HG02973 (cell line): ENCODE measurements around the gene HLTF.

Source experiments
- ATAC-seq: cut with Tn5 transposase; IDR thresholded peaks from one replicate; pipeline ENCODE4 v1.9.1; 2021; ENCODE audit warnings: moderate library complexity; ENCODE audit not compliant: unreplicated experiment

The HLTF gene

DNA sequence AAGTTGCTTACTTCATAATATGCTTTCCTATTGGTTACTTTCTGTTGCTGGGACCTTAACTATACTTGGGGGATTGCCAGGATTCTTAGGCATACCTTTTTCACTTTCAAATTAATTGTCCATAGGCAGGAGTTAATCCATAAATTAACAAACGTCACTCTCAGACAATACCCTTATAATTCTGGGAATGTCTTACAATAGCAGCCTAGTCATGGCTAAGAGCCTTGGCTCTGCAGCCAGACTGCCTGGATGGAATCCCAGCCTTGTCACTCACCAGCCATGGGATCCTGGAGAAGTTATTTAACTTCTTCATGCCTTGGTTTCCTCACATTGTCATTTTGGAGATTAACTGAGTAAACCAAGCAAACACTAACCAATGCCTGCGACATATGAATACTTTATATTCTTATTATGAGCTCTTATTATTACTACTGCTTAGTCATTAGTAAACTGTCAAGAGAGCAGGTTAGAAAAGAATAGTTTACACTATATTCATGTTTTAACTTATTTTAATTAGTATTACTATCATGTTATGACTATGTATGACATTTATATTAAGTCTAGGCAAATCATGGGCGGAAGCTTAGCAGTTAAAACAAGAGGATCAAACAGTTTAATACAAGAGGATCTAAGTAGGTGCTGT, 66.0 kb downstream of the HLTF start:
- no peak for ATAC-seq

DNA sequence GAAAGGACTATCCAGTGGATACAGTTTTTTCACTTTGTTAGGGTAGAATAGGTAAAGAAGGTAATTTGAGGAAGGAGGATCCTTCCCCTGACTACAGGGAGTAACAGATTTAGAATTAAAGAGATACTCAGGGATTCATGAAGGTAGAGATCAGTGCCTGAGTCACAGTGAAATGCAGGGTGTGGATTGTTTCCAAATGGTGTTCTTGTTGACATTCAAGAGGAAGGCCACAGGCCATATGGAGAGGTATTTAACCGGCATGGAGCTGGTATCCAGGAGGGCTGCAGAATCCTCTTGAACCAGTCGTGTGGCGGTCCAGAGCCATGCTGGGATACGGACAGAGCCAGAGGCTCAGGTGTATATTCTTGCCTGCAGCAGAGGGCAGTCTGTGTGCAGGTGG, 66.8 kb downstream of the HLTF start:
- no peak for ATAC-seq

DNA sequence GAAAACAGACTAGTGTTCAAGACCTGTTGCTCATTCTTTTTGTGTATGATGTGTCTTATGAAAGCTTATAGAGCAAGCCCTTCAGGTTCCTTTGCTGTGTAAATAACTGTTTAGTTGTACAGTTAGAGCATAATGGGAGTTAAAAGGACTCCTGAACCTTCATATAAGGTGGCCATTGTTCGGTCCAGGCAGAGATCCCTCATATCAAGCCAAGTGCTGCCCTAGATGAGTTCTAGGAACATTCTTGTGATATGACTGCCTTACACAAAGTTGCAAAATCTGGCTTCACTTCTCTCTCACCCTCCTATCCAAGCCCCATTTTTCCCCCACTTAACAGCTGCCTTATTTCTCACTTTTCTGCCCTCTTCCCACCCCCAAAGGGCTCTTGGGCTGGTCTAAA, 68.1 kb downstream of the HLTF start:
- no peak for ATAC-seq

DNA sequence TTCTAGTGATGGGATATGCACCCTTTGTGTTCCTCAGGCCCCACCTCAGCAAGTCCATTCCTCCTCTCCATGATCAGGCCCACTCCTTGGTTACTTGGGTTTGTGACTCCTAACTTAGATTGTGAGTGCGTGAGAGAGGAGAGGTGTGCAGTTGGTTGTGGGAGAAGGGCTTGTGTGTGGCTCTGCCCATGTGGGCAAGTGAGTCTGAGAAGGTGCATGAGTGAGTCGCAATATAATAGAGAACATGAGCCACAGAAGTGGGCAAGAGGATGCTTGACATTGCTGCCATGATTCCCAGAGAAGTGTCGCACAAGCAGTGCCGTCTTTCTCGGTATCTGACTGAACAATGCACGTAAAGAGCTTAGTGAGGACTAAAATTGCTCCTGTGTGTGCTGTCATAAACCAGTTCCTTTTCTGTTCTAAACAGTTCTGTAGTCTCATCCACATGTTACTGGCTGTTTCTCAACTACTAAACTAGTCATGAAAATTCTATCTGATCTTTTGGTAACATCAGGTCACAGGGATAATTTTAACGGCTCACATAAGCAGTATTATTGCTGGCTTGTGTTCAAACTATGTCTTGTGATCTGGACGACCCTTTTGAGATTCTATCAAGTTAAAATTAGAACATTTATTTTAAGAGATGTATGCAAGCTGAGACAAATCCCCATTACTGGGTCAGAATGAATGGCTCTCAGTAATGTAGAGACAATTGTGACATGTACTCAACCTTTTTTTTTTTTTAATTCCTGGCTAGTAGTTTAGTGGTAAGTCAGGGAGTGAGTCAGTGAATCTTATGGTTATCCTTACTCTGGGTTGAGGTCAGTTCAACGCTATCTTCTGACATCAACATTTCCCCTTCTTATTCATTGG, 69.4 kb downstream of the HLTF start:
- no peak for ATAC-seq

DNA sequence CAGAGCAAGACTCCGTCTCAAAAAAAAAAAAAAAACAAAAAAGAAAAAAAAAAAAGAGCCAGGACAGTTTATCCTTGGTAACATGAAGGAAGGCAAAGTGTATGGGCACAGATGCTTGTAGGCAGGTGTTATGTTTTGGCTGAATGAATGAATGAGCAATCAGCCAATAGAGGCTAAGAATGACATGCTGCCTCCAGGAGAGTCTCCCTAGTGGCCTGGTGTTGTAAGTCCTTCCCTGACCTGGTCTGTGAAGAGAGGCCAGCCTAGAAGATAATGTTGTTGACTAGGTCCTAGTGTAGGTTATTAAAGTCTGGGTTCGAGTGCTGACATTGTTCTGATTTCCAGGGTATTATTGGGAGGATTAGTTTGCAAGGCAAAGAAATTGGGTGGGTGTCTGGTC, 70.1 kb downstream of the HLTF start:
- ATAC-seq, result no peak

DNA sequence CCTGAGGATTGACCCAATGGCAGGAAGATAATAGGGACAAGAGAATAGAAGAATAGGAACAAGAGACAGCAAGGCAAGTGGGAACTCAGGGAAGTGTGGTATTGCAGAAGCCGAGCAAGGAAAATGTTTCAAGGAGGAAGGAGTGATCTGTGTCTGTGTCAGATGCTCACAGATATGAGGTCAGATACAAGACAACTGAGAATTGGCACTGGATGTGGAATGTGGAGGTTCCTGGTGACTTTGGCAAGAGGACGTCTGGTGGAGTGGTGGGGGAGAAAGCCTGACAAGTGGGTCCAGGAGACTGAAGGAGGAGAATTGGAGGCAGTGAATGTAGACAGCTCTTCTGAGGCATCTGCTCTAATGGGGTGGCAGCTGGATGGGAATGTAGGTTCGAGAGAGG, 70.9 kb downstream of the HLTF start:
- no peak for ATAC-seq

DNA sequence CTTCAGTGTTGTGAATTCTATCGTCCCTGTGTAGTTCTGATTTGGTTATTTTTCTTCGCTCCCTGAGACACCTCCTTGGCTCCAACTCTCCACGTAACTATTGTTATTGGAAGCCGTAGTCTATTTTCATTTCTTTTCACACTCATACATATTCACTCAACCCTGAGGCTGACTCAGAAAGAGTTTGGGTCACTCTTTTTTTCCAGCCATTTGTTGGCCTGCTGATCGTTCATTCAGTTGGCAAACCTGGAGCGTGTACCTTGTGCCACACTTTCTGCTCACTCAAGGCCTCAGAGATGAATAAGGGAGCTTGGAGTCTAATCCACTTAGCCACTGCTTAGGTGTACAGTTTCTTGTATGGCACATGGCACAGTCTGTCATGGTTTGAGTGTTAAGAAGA, 72.6 kb downstream of the HLTF start:
- ATAC-seq, result no peak

DNA sequence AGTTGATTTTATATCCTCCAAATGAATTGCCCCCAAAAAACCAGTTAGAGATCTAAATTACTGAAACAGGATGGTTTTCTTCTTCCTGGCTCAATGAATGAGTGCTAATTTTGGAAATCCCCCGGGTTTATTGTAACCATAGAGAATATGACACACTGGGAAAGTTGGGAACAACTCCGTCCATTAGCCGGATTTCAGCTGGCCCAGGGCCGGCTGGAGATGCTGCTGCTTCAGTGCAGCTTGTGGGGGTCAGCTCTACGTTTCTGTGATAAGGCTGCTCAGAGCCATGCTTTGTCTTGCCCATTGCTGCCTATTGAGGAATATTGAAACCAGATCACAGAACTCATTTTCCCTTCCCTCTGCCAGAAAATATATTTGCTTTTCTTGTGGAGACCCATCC, 74.7 kb downstream of the HLTF start:
- ATAC-seq, result no peak

DNA sequence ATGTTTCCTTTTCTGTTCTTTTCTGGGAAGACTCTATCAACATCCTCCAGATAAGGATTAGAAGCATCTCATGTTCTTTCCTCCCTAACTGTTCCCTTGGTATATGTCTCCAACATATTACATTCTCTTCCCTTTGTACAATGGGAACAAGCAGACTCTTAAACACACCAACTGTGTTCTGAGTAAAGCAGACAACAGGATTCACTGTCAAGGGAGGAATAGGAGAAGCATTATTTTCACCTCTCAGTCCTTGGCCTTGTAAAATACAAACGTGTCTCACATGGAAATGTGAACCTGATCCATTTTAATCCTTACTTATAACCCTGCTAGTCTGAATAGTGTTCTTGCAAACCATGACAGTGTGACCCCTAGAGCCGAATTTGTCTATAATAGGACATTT, 75.4 kb downstream of the HLTF start:
- ATAC-seq, result no peak

DNA sequence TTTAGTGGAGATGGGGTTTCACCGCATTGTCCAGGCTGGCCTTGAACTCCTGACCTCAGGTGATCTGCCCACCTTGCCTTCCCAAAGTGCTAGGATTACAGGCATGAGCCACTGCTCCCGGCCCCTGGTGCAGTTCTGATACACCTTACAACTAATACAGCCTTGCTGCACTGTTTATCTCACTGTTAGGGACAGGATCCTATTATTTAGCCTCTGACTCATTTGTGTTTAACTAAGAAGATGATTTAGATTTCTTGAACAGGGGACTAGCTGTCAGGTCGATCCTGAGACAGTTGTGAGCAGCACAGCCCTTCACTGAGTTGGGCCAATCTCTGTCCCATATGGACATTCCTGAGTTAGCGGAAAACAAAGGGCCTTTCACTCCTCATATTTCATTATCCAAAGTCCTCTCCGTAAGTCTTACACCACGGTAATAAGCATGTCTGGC, 75.8 kb downstream of the HLTF start:
- no peak for ATAC-seq

DNA sequence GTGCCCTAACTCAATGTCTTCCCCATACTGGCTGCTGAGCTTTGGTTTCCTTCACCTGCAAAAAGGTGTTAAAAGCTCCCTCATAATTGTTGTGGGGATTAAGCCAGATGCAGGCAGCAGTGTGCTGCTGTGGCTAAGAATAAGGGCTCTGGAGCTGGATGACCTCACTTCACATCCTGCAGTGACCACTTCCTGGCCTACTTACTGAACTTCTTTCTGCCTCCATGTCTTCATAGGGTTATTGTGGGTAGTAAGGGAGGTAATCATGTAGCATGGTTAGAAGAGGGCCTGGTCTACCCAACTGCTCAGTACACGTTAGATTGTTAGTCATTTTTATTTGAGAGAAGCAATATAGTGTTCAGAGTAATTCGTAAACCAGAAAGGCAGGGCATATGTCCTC, 76.6 kb downstream of the HLTF start:
- peak; percentile 56 for ATAC-seq

DNA sequence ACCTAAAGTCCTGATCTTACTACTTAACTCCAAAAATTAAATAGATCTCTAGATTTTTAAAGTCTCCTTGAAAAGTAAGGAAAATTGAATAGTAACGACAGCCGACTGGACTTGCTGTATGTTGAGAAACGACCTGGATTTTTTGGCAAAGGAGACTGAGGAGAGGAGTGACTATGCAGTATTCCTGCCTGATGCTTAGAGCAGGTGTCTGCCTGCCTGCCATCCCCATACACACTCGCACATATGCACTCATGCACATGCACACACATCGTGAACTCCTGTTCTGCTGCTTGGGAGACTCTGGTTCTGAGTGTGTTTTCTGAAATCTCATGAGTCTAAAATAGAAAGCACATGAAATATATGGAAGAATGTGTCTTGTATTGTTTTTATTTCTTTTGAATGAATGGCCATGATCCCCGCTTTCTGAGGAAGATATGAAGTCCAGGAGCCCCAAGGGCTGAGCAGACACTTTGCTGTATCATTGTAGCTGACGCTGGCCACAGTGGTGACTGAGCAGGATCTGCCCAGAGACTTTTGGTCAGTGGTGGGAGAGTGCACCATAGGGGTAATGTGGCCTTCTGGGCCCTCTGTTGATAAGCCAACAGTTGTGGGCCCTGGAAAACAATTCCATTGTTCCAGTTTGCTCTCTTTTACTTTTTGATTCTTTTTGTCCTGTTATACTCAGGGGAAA, 78.6 kb downstream of the HLTF start:
- no peak for ATAC-seq

DNA sequence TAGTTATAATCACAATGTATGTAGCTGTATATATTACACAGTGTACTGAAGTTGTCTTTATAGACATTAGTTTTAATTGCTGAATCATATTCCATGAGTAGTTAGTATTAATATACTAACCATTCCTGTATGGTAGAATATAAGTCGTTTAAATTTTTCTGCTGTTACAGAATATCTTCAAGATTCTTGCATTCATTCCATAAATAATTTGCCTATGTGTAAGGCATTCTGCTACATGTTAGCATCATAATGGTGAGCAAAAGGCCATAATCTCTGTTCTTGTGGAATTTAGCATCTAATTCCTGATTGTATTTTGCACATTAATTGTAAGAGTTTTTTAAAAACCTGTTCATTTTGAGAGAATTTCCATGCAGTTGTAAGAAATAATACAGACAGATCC, 80.9 kb downstream of the HLTF start:
- ATAC-seq, result no peak

DNA sequence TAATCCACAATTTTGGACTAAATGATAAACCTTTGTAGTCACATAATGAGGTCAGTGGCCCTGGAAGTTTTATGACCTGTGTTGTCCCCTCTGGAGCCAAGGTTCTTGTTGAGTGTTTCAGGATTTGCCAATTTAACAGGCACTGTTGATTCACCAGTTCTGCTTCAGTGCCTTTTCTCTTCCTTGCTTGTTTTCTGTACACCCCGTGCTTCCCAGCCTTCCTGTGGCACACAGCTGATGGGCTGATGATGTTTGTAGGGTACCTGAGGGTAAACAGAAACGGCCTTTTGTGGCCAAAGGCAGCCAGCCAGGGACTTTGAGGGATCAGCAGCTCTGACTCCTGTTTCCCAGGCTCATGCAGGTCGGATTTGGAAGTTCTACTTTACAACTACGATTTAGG, 81.7 kb downstream of the HLTF start:
- no peak for ATAC-seq

DNA sequence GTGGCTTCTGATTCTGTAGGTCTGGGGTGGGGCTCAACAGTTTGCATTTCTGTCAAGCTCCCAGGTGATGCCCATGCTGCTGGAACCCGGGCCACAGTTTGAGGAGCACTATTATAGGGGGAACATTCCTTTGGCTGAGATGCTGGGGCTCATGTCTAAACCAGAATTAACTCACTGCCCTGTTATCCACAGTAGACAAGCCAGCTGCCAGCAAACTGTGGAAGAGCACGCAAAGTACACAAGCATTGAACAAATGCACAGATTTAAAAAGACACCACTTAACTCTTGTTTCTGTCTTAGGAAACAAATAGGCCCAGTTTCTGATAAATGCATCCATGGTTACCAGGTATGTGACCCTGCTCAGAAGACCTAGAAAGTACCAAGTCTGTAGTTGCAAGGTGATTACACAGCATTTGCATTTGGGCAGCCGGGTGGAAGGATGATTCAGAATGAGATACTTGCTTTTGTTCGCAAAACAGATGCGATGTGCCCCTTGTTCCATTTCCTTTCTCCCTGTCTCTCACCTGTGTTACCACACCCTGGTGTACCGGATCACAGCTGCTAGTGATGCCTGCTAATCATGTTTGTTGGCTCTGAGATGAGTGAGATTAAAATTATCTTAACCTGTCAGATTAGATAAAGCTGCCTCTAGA, 82.6 kb downstream of the HLTF start:
- peak; percentile 88 for ATAC-seq

DNA sequence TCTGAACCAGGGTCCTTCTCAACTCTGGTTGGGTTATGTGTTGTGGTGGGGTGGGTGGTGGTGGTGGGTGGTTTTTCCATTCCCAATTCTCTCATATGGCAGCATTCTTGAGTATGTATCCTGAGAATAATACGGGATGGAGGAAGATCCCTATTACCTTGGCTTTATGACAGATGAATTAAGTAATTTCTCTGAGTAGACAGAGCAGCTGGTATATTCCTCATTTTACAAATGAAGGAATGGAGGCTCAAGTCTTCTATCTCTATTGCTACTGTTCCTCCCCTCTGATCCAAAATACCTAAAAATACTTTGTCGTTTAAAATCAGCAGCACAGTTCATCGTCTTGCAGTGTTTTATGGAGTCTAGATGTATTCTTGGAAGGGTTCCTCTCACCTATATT, 84.6 kb downstream of the HLTF start:
- no peak for ATAC-seq

DNA sequence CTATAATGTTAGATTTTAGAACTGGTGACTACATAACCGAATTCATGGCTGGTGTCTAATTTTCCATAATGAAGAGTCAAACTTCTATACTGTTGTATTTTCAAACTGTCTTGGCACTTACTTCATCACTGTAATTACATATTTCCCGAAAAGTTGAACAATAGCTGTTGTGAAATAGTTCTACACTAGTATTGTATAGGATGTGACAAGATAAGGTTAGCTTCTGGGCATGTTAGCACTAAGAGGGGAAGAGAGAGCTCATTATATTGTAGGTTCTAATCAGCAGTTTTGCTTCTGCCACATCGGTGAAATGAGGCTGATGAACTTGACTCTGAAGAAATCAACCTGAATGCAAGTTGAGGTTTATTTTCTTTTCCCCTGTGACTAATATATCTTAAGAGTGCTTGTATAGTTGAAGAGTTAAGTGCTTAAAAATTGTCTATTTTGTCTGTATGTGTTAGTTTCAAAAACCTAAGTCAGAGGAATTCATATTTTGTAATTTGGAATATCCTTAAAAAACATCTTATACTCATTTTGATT, 86.1 kb downstream of the HLTF start:
- no peak for ATAC-seq

DNA sequence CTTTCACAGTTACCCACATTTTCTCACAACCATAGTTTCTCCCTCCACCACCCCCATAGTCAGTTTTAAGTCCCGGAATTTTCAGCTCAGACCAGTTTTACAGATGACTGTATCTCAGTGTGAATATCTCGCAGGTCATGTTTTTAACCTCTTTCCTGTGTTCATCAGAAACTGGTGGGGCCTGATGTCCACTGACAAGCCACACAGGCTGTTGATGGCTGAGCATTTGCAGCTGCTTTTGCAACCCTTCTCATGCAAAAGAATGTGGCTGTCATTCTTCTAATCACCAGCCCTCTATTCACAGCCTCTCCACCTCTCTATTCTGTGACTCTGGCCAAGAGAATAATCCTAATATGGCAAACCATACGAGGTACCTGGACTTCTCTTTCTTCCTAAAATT, 86.5 kb downstream of the HLTF start:
- ATAC-seq, result no peak

DNA sequence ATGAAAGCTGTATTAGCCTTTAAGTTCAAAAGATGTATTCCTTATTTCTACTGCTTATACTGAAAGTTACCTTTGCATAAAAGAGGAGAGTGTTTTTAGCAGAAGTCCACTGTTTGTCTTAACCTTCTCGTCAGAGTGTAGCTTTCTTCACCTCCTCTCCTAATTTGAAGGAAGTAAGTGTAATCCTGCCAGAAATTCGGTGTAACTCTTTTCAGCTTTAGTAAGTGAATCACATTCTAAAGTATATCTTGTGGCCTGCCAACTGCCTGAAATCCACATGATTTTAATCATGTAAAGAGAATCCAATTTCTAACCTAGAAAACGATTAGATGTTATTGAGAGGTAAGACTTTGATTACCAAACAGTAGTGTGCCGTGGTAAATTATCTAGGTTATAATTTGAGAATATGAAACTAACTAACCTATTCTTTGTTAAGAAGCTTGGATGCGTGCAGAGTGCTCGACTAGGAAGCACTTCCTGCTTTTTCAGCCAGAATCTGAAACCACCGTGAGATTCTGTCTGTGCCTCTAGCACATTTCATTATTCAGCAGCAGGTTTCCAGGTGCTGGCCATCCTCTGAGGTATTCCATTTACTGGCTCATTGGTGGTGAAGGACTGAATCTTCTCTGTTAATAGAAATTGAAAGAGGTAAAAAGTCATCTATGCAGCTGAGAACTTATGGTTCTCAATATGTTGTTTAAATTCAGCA, 87.5 kb downstream of the HLTF start:
- peak; percentile 37 for ATAC-seq

DNA sequence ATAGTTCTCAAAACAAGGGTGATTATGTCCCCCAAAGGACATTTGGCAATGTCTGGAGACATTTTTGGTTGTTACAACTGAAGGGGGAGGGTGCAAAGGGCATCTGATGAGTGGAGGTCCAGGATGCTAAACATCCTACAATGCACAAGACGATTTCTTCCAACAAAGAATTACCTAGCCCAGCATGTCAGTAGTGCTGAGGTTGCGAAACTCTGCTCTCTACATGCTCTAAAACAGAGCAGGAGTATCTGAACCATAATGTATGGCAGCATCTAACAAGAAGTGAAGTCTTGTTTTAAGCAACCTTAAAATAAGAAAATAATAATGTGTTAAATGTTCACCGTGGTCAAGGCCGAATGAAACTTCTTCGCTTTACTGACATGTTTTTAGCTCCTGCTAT, 88.0 kb downstream of the HLTF start:
- ATAC-seq, result no peak

DNA sequence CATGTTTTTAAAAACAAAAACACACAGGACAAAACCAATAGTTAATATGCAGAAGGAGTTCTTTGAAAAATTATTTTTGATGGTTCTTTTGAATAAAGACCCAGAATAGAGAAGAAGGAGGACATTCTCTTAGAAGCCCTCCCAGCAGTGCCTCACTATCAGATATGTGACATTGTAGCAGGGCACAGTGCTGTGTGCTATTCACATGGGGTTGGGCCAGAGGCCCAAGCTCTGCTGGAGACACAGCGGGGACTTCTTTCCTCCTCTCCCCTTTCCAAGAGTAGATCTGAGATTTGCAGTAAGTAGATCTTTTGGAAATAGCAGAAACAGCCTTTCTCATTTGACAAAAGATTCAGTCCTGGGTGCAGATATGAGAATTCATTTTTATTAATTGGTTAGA, 88.7 kb downstream of the HLTF start:
- ATAC-seq, result no peak
